Fibroblast of skin of back (primary cell): ENCODE data around the gene C1QTNF3.
"Not testable (repeated sequence)": the region's sequence is repeated elsewhere in the genome, so short reads cannot be mapped to it uniquely, and the experiment has no call there.

ENCODE experiments used
- DNase-seq: peaks from one replicate; pipeline ENCODE4 v3.0.0-alpha.2; 2013

The C1QTNF3 gene

DNA sequence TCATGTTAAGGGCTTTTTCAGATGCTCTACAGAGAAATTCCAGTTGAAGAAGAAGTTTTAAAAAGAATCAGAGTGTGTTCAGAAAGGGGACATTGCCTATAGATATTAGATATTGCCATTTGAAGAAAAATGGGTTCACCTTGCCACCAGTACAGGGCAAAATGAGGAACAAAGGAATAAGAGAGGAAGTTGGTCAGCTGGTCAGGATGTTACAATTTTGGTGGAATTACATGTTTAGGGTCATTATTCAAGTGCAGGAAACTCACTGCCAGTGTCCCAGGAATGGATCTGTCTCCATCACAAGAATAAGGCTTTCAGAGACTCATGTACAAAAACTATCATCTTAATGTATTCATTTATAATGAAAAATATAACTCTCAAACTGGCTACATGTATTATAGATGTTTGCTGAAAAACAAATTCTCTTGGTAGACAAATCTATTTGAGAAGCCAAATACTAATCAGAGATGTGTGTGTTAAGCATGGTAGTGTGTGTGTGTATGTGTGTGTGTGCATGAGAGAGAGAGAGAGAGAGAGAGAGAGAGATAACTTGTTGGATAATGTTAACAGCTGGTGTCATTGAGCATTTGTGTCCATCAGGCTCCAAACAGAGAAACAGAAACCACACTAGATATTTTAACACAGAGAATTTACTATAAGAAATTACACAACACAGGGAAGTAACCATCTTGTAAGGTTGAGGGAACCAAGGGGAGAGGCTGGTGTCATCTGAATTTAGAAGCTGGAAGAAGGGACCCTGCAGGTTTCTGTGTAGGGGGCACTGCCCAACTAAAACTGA lies 5.0 kb upstream of the C1QTNF3 start:
- DNase-seq, result no peak

DNA sequence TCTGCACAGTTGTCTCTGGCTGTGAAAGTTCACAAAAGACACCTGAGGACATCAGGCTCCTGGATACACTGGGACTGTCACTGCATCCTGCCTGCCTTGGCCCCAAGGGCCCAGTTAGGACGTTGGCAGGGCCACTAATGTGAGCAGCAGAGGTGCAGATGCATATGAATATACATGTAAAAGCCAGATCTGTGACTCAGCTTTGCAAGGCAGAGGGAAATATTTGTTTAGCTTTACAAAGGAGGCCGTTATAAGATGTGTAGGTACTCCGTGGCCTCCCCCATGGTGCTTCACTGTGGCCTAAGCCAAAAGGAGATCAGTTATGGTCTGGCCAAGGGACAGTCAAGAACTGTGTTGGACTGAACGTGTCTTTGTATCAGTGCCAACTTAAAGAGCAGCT lies 4.1 kb upstream of the C1QTNF3 start:
- DNase-seq, result no peak

DNA sequence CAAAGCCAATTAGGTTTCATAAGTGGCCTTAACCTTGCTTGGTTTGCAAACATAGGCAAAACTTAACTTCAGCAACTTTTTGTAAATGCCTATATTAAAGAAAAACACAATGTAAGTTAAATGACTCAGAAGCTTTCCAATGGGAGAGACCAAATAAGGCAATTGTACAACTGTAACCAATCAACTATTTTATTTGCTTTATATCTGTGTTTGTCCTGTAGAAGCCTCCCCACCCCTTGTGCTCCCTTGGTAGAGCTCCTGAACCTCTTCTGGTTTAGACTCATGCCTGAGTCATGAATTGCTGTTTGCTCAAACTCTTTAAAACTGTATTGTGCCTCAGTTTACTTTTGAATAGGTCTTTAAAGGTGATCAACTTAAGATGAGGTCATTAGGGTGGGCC lies 3.0 kb upstream of the C1QTNF3 start:
- DNase-seq, result peak; percentile 93

DNA sequence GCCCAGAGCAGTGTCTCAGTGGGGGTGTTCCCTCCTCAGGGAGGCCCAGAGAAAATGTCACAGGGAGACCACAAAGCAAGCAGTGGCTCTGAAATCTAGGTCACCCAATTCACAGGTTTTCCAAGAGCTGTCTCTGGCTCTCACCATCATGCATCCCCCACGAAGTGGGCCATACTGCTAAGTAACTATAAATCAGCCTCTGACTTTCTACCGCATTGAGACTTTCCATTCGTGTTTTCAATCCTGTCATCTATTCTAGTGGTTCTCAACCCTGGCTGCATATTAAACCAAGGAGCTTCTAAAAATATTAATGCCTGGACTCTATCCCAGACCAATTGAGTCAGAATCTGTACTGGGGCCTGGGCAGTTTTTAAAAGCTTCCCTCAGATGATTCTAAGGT lies 2.0 kb upstream of the C1QTNF3 start:
- no peak for DNase-seq

DNA sequence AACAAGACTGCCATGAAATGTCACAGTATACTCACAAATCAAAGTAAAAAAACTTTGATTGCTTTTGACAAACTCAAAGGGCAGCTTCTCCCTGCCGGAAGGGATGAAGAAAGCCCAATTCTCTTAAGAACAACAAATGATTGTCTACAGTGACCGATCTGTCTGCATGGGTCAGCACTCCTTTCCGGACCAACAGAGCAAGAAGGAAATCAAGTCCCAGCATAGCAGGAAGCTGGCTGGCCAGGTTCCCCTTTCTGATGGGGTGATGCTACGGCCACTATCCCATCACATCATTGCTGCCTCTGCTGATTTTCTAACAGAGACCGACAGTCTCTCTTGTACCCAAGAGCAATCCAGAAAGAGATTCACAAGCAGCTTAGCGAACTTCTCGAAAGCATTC lies 692 bp downstream of the C1QTNF3 start:
- DNase-seq, result no peak

DNA sequence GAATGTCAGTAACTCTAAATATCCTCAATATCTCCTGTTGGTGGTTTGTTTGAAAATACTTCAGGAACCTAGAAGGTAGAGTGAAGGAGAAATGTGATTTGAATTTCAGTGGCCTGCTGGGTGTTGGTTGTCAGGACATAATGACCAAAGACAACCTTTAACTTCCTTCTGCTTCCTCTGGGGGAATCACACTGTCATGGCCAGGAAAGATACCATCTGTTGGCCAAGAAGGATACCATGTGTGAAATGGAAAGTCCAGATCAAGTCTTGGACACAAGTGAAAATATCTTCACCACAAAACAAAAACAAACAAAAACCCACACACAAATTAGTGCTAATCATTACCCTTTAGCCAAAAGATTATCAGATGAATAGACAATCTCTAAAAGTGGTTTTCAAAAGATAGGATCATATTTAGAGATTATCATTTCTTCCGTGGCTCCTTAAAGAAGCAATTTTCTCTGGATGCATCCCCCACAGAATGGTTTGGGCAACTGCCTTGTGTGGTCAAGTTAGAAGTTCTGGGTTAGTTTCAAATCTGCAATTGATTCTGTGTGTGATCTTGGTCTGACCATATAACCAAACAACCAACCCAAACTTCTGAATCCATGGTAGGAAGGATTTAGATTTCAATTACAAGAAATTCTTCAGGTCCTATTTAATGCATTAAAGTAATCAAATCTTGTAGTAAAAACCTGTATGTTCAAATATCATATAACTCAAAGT lies 1.6 kb downstream of the C1QTNF3 start:
- no peak for DNase-seq

DNA sequence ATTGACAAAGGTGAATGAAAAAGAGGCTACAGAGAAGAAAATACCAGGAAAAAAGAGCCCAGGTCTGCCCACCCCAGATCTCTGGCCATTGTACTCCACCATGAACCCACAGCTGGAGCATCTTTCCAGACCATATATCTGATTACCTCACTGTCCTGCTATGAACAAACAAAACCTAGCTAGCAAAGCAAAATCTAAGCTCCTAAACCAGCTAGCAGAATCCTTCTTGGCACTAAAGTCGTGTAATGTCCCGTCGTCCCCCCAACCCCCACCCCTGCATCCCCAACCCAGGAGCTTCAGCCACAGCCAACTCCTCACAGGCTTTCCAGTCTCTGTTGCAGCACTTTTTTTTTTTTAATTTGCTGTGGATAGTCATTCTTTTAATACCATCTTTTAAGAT lies 2.5 kb downstream of the C1QTNF3 start:
- peak; percentile 49 for DNase-seq

DNA sequence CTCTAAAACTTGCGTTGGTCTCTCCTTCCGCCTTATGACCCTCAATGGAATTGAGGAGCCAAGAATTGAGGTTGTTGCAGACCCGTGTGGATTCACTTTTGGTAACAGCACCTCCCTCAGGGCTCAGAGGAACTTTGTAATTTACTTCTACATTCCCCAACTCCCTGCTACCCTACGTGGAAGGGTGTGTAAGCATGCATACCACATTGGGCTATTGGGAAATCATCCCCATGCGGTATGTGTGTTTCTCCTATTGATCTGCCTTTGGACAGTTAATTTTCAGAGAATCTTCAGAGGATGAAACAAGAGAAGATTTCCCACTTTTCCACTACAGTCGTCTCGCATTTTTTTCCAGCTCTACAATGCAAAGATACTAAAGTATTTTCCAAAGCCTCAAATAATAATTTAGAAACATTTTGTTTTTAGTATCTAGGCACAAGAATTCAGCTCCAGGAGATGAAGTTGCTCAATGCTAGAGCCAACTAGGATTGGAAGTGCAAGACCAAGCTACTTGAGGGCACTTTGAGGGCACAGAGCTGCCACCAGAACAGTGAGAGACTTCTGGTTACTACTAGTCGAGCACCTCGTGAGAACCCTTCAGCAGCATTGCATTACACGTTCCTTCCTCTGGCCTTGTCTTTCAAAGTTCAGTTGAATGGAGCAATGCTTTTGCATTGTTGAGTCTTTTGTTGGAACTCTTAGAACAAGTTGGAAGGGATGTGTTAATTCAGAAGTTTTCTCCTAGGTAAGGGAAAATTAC lies 3.4 kb downstream of the C1QTNF3 start:
- DNase-seq, result no peak

DNA sequence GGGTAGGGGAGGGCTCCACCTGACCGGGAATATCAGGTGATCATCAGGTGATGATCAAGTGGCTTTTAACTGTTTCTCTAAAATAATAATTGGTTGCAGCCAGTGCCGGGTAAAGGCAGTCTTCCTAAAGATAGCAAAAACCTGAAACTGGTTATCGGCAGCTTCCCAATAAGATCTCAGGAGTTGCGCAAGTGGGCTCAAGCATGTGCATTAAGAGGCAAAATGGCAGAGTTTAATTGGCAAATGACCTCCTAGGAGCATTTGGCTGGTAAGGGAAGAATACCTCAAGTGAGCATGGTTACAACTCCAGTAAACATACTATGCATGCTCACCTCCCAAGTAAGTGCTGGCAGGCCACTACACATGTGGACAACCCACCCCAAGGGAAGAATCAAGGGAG lies 4.2 kb downstream of the C1QTNF3 start:
- DNase-seq, result no peak

DNA sequence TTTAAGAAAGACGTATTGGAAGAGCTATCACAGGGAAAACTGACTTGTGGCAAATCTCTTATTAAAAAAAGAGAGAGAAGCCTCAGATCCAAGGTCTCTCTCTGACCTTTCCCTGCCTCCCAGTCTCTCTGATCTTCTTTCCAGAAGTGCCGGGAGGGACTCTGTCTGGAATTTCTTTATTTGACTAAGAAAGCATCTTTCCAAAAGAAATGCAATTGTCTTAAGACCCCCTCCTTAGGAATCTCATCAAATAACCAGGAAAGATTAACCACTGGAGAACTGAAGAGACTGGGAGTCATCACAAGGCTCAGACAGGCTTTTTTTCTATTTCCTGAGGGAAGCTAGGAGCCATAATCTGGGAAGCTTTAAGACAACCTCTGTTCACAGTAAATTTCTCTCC lies 4.6 kb downstream of the C1QTNF3 start:
- peak; percentile 51 for DNase-seq

DNA sequence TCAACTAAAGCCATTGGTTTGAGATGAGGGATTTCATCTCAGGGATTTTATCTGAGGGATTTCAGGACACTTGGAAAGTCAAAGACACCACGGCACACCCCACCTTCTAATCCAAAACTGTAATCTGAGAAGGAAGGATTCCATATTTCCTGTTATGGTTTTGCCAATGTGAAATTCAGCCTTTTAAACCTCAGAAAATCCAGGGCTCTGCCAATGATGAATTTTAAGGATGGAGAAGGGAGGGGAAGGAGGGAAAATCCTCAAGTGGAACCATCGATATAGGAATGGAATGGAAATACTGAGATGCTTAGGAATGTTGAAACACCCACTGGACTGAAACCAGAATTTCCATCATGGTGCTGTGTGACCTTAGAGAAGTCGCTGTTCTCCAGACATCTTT lies 5.3 kb downstream of the C1QTNF3 start:
- no peak for DNase-seq

DNA sequence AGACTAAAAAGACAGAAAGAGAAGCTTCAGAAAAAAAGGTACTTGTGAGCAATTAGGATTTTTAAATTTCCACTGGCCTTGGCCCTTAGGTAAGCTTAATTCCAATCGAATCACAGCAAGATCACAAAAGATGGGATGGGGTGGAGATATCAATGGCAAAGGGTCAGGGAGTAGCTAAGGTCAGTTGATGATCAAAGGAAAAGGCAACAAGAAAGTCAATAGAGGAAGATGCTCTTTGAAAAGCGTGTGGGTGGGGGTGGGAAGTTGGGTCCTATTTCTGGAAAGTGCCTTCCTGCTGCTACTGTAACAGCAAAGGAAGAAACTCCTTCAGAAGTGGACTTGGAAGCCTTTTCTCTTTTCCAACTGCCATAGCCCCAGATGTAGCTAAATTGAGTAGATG lies 7.3 kb downstream of the C1QTNF3 start:
- no peak for DNase-seq

DNA sequence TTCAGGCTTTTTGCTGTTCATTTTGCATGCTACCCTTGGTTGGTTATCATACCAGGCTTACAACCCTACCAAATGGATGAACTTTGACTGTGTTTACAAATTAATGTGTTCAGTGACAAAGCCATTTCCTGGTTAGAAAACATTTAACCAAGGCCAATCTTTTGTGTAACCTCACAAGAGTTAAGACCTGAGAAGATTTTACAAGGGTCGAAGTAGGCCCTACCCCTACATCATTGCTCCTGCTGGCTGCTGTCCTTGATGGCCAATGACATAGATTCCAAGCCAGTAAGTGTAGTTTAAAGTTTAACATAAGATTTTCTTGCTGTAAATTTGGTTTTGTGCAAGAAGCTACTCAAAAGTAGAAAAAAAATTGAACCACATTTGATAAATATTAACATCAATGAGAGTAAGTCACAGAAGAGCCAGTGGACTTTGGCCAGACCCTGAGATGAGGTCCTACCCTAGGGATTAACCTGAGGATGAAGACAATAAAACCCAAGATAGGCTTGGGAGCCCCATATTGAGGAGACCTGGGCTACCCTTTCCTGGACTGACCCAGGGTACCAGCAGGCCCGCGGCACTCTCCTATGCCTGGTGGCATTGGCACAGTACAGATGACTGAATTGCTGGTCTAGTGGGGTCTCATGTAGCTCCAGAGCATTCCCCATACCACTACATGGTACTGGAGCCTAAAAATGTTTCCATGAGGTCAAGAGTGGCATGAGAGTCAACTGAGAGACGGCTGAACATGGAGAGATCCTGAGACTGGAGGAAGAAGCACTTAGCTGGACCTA lies 8.3 kb downstream of the C1QTNF3 start:
- no peak for DNase-seq

DNA sequence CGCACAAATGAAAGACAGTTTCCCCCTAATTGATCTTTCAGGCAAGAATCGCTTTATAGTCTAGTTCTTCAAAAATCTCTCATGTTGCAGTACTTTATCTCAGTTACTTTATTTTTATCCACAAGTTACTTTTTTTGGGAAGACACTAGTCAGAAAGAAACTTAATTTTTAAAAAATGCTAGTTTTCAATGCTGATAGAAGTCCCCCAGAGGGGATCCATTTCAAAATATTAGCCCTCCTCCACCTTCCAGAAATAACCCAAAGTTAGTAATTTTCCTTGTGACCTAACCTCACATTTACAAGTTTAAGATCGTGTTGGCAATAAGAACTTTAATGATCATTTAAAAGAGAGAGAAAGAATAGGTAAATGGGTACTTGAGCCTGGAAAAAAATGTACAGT lies 11.0 kb downstream of the C1QTNF3 start:
- no peak for DNase-seq

DNA sequence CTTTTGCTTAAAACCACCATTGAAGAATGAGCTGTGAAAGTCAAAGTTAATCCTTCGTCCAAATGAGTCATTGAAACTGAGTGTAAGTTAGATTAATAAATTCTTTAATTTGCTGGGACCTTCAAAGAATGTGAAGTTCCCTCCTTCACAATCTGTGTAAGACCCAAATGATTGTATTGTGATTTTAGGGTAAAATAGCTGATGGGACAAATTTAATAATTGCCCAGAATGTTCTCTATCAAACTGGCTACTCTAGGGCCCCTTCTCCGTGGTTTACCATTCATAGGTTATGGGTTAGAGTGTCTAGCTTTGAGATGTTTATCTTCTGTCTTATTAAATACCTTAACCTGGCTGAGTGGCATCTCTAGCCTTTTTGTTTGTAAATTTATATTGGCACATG lies 11.9 kb downstream of the C1QTNF3 start:
- DNase-seq, result no peak

DNA sequence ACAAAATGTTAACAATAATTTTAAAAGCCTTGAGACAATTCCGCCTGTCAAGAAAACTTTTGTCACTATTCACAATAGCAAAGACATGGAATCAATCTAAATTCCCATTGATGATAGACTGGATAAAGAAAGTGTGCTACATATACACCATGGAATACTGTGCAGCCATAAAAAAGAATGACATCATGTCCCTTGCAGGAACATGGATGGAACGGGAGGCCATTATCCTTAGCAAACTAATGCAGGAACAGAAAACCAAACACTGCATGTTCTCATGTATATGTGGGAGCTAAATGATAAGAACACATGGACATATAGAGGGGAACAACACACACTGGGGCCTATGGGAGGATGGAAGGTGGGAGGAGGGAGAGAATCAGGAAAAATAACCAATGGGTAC lies 12.4 kb downstream of the C1QTNF3 start:
- not testable (repeated sequence) for DNase-seq

DNA sequence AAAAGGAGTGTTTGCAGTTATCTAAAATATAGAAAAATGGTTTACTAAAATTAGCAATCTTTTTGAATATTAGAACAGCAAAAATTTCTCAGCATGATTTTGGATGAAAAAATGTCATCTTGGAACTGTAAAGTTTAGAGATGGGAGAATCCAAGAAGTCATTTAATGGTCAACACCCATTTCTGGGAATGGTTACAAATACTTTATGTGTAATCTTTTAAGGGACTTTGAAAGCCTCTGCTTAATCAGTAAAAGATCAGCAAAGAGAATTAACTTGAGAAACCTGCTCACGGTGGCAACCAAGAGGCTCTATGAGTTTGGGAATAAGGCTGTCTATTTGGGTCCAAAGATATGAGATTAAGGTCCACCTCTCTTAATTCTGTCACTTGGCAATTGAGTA lies 13.0 kb downstream of the C1QTNF3 start:
- no peak for DNase-seq

DNA sequence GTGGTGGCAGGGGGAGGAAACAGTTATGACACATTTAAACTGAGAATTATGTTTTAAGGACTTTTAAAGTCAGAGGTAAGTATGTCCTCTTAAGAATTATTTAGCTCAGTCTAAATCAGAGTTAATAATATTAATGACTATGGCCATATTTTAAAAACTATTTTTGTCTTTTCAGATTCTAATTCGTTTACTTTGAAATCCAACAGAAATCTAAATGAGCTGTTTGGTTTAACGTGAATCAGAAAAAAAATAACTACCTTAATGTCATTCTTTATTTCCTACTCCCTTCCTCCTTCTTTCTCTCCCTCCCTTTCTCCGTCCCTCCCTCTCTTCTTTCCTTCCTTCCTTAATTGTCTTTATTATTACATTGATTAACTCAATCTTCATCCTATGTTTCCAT lies 14.7 kb downstream of the C1QTNF3 start:
- DNase-seq, result no peak

DNA sequence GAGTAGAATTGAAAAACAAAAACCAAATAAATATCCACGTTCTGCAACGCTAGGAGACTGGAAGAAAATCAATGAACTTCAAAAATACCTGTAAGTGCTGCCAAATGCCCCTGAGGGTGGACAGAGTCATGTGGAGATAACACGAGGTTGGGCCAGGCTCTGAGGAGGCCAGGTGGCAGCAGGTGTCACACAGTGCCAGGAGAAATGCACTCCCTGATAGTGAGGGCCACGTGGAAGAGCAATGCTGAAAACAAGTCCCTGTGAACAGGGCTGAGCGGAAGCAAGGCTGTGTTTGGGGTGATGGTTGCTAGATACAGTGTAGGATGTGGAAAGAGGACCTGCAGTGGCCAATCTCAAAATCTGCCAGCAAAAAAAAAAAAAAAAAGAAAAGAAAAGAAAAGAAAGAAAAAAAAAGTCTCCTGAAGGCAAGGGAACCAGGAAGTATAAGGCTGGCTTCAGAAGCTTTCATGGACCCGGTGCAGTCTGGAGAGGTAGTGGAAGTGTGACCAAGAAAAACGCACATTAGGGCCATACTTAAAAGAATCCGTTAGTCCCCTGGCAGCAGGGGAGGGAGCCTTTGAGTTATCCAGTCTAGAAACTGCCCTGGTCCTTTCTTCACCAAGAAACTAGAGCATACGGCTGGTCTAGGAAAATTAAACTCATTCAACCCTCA lies 16.8 kb downstream of the C1QTNF3 start:
- DNase-seq, result no peak

DNA sequence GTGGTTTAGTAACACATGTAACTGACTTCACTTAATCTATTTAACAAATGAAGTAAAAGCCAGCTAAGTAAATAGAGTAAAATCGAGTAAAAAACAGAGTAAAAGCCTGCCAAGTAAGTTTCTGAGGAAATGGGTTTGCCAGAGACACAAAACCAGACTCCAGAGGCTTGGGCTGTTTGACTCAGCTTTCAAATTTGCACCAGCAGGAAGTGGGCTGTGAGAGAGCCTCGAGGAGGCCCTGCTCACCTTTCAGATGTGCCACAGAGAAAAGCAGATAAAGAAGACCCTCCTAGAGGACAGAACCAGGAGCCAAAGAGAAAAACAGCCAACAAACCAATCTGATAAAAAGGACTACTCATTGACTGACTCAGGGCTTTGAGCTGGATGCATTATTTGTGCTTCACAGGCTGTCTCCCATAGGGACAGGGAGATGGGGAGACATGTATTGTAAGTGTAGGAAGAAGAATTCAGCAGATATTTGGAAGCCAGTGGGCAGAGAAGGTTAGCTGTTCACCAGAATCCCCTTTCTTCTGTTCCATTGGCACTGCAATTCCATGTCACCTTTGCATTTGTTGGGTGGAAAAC lies 20.8 kb downstream of the C1QTNF3 start:
- peak; percentile 54 for DNase-seq

DNA sequence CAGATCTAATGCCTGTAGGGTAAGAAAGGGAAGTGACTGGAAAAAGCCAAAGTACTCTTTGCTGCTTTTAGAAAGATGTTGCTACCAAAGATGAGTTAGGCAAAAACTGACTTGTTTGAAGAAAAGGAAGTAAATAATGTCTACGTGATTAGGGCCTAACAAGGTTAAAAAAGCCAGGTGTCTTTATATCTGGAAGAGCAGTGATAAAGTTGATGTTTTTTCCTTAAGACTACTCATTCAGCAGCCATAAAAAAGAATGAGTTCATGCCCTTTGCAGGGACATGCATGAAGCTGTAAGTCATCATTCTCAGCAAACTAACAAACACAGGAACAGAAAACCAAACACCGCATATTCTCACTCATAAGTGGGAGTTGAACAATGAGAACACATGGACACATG lies 21.7 kb downstream of the C1QTNF3 start:
- no peak for DNase-seq

DNA sequence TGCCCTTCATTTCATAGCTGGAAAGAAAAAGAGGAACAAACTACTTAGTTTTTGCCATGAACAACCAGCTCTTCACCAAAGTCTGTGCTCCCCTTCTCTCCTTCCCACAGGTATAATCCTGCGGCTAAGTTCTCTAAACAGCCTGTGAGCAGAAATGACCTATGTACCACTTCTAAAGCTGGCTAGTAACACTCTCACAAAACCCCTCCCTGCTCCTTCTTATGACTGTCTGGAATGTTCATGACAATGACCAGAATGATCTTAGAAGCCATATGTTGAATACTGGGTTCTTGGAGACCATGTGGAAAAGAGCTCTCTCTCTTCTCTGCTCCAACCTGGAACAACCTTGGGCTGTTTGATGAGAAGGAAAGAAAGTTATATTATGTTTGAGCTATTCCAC lies 22.3 kb downstream of the C1QTNF3 start:
- DNase-seq, result no peak
